Psoas muscle (tissue), 8 donors: ENCODE measurements around the gene GABRB3. TPM values are rescaled to one million over a fixed set of nuclear protein-coding genes. Genes with fewer than 3 reads are reported as not detected.

Source experiments
- ATAC-seq, 4 donors: fragments of 200-7000 bp; cut with Tn5 transposase; one replicate each; pipeline ENCODE4 v1.9.1; 2020; ENCODE audit warnings: moderate library complexity in 3 of 4, mild to moderate bottlenecking in 2 of 4
- DNase-seq, 2 donors: peaks; one replicate each; pipeline ENCODE4 v3.0.0-alpha.2; 2020
- H3K27ac ChIP-seq: fragments of 200-600 bp; one replicate; pipeline ENCODE4 v1.8.0; 2022
- H3K27me3 ChIP-seq, 3 donors: fragments of 200-600 bp in 1 of 3; one replicate each; pipeline versions ENCODE4 v1.6.1 to v1.8.0; 2013 to 2022; ENCODE audit warnings: low read length in 2 of 3, mild to moderate bottlenecking in 2 of 3, moderate library complexity in 1 of 3; ENCODE audit not compliant: insufficient read depth in 3 of 3
- H3K36me3 ChIP-seq, 2 donors: fragments of 200-600 bp in 1 of 2; one replicate each; pipeline versions ENCODE4 v1.6.1 to v1.8.0; 2013 to 2022; ENCODE audit warnings: low read depth in 1 of 2, mild to moderate bottlenecking in 1 of 2, moderate library complexity in 1 of 2; ENCODE audit not compliant: insufficient read depth in 1 of 2
- H3K4me1 ChIP-seq: fragments of 200-600 bp; one replicate; pipeline ENCODE4 v1.8.0; 2022
- H3K4me3 ChIP-seq: fragments of 200-600 bp; one replicate; pipeline ENCODE4 v1.8.0; 2022; ENCODE audit warnings: mild to moderate bottlenecking
- H3K9me3 ChIP-seq: fragments of 200-600 bp; one replicate; pipeline ENCODE4 v1.8.0; 2022
- WGBS, 3 donors: extraction: QIAGEN DNeasy Blood & Tissue Kit; methylation state at CpG; one replicate each; pipeline versions ENCODE4 v1.1.6 to v1.1.7; 2013; 5-methylcytosine and 5-hydroxymethylcytosine counted together
- intact Hi-C, 2 donors: fragments of 100-400 bp; cut with DNase I; formaldehyde crosslinking; loops; one replicate each; pipeline versions ENCODE4 v1.11.0 to v1.14.2; 2022
- polyA plus RNA-seq, 3 donors: library from polyadenylated mRNA; stranded (reverse); fragments of 200-250 nt; gene quantifications; one replicate each; pipeline ENCODE4 v1.2.3, GENCODE V29; 2013
- total RNA-seq, 4 donors: library from RNA; stranded (reverse); fragmentation: NEBNext Ultra II Directional in 2 of 4; extraction: Animal tissue kit (Norgen Biotek cat#: 25700) in 2 of 4; gene quantifications; one replicate each; pipeline versions ENCODE4 v1.2.1 to v1.2.4, GENCODE V29; 2021 to 2023
- TF ChIP-seq, protein P1 (sequence below): fragments of 200-600 bp; IDR thresholded peaks from one replicate; pipeline ENCODE4 v1.8.0; 2022; ENCODE audit warnings: antibody characterized with exemption
- donor health status: healthy with polysubstance abuse.
- donor health status: DM: no; HTN: no; CAD: no; lungs with moderate emphysema.
- donor health status: Bipolar disorder and iron deficiency.
- donor health status: healthy.
- donor health status: DM: yes; HTN: yes; CAD: no.
- donor health status: DM: no; HTN: no; CAD: no.
- donor health status: DM: no; HTN: no; CAD: no.
- donor health status: DM: yes; HTN: yes; CAD: no.

GABRB3 gene
- total and polyA plus RNA-seq, 7 donors, result 0.10 to 1.0 (median 0.25) TPM

DNA sequence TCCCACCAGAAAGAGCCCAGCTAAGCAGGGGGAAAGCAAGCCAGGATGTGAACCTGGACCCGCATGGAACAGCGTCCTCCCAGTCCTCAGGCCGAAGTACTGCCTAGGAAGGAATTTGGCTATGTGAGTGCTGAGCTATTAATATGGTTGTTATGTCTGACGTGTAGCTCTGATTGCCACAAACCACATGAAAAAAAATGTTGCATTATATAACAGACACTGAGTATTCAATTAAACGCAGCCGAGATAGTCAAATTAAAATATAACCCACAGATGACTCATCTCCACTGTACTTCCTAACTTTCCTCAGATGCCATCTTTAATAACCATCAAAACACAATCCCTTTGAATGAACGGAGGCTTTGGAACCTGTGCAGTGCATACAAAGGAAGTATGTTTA is 111.1 kb downstream of the GABRB3 start:
- 53 to 70% (median 56%) methylated on average over 7 of the region's 7 CpGs for WGBS, 3 donors
- Histone ChIP-seq H3K27me3 (no peaks in the 10 kb centered on the region), H3K4me3 (no peak overlapping the region), H3K27ac (no peak overlapping the region), H3K4me1 (no peaks in the 10 kb centered on the region), H3K36me3 (no peaks in the 10 kb centered on the region), H3K9me3 (no peaks in the 10 kb centered on the region)
- DNase-seq (no peak), ATAC-seq (no peak)
- TF ChIP-seq, protein P1, sequence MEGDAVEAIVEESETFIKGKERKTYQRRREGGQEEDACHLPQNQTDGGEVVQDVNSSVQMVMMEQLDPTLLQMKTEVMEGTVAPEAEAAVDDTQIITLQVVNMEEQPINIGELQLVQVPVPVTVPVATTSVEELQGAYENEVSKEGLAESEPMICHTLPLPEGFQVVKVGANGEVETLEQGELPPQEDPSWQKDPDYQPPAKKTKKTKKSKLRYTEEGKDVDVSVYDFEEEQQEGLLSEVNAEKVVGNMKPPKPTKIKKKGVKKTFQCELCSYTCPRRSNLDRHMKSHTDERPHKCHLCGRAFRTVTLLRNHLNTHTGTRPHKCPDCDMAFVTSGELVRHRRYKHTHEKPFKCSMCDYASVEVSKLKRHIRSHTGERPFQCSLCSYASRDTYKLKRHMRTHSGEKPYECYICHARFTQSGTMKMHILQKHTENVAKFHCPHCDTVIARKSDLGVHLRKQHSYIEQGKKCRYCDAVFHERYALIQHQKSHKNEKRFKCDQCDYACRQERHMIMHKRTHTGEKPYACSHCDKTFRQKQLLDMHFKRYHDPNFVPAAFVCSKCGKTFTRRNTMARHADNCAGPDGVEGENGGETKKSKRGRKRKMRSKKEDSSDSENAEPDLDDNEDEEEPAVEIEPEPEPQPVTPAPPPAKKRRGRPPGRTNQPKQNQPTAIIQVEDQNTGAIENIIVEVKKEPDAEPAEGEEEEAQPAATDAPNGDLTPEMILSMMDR, result no peak
- intact Hi-C loops, result no loop called here

DNA sequence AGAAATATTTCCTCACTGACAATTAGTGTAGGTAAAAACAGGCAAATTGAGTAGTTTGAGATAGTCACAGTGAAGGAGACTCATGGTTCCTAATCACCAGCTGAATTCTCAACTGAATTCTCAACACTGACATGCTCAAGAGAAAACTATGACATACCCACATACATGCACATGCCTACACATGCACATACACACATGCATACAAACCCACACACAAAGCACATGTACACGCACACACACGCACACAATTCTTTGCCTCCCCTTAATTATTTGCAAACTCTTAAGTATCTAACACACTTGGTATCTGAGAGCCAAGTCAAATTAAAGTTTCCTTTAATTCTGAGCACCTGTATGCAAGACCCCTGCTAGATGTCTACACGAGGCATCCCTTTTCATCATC is 111.8 kb downstream of the GABRB3 start:
- TF ChIP-seq, protein P1, result no peak
- no peak for ATAC-seq
- Histone ChIP-seq H3K27me3 (no peaks in the 10 kb centered on the region), H3K4me3 (no peak overlapping the region), H3K27ac (no peak overlapping the region), H3K36me3 (no peaks in the 10 kb centered on the region), H3K4me1 (no peaks in the 10 kb centered on the region), H3K9me3 (no peaks in the 10 kb centered on the region)
- no peak for DNase-seq
- intact Hi-C loops, result no loop called here
- 77 to 88% (median 81%) methylated on average over 3 of the region's 3 CpGs for WGBS, 3 donors

DNA sequence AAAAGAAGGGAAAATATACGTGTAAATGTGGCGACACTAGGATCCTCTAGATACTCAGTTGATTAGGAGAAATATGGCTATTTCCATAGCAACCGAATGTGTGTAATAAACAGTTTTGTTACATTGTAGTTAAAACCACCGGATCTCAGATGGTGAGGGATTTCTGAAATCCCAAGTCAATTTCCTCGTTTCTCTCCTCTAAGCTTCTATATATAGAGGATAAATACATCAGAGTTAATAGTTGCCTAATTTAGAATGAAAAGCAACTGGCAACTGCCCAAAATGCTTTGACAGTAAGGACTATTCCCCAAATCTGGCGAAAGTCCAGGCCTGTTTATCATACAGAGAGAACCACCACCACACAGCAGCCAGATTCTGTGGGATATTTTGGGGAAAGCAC is 112.6 kb downstream of the GABRB3 start:
- no peak for ATAC-seq
- Histone ChIP-seq H3K4me3 (no peak overlapping the region), H3K9me3 (no peaks in the 10 kb centered on the region), H3K27me3 (no peaks in the 10 kb centered on the region), H3K4me1 (no peaks in the 10 kb centered on the region), H3K36me3 (no peaks in the 10 kb centered on the region), H3K27ac (no peak overlapping the region)
- DNase-seq, result no peak
- TF ChIP-seq, protein P1, result no peak
- 51 to 61% (median 55%) methylated on average over 6 of the region's 6 CpGs for WGBS, 3 donors
- intact Hi-C loops, result no loop called here

DNA sequence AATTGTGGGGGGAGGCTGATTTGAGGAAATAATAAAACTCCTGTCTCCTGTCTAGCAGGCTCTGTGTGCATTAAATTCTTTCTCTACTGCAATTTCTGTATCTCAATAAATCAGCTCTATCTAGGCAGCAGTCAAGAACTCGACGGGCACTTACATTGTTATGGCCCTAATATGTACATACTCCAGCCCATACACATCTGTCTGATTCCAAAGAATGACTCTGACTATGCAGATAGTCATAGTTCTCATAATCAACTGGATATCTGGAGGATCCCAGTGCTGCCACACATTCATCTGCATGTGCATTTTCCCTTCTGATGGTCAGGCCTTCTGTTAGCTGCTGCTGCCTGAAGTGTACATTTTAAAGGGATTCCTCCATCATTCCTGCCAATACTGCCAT is 114.6 kb downstream of the GABRB3 start:
- Histone ChIP-seq H3K4me1 (no peaks in the 10 kb centered on the region), H3K4me3 (no peak overlapping the region), H3K27me3 (no peaks in the 10 kb centered on the region), H3K27ac (no peak overlapping the region), H3K36me3 (no peaks in the 10 kb centered on the region), H3K9me3 (no peaks in the 10 kb centered on the region)
- WGBS, 3 donors, result 58 to 69% (median 60%) methylated on average over 2 of the region's 2 CpGs
- TF ChIP-seq, protein P1, result no peak
- no peak for DNase-seq
- ATAC-seq, result no peak
- intact Hi-C loops, result no loop called here

DNA sequence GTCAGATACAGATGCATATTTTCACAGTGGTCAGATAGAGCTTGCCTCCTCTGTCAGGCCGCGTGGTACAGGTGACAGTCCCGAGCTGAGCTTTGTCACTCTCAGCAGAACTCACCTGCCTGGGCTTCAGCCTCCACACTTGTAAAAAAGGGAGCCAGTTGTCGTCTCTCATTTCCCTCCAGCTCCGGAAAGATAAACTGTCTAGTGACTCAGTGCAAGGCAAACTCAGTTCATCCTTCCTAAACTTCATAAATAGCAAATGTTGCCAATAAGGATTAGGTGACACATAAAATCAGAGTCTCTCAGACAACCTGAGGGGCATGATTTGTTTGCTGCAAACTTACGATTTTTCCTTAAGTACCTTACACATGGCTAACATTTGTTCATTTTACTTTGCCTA is 116.8 kb downstream of the GABRB3 start:
- TF ChIP-seq, protein P1, result no peak
- H3K36me3 ChIP-seq, result no peaks in the 10 kb centered on the region
- no peak for DNase-seq
- H3K4me3 ChIP-seq, result no peak overlapping the region
- H3K27ac ChIP-seq, result no peak overlapping the region
- ATAC-seq, result no peak
- no peaks in the 10 kb centered on the region for H3K27me3 ChIP-seq
- H3K4me1 ChIP-seq, result no peaks in the 10 kb centered on the region
- 82 to 84% (median 84%) methylated on average over 6 of the region's 6 CpGs for WGBS, 3 donors
- intact Hi-C loops, result no loop called here
- no peaks in the 10 kb centered on the region for H3K9me3 ChIP-seq
